Hepatocyte (in vitro differentiated cells): Measurements from ENCODE around the gene TRMT44.

ENCODE experiments used
- CTCF ChIP-seq: fragments of 200-600 bp; sonication (generic); IDR thresholded peaks from 2 replicates; pipeline ENCODE4 v1.5.1; 2016; ENCODE audit warnings: antibody characterized with exemption, mild to moderate bottlenecking; ENCODE audit not compliant: poor library complexity
- EZH2 ChIP-seq: fragments of 200-600 bp; sonication (generic); IDR thresholded peaks from 2 replicates; pipeline ENCODE4 v1.6.1; 2016; ENCODE audit warnings: antibody characterized with exemption, mild to moderate bottlenecking, borderline replicate concordance

- TF ChIP-seq CTCF (no peak), EZH2 (no peak)
Measured at GRCh38 chr4:8407316-8407715, 33.3 kb upstream of the TRMT44 start.
